Anterior cingulate cortex (tissue), 58 donors: Measurements from ENCODE around the gene TGFBI.

Experiments
- DNase-seq, 58 donors: peaks; one replicate each; lab custom pipeline; 2025; lab: John Stamatoyannopoulos, UW

Gene TGFBI

DNA sequence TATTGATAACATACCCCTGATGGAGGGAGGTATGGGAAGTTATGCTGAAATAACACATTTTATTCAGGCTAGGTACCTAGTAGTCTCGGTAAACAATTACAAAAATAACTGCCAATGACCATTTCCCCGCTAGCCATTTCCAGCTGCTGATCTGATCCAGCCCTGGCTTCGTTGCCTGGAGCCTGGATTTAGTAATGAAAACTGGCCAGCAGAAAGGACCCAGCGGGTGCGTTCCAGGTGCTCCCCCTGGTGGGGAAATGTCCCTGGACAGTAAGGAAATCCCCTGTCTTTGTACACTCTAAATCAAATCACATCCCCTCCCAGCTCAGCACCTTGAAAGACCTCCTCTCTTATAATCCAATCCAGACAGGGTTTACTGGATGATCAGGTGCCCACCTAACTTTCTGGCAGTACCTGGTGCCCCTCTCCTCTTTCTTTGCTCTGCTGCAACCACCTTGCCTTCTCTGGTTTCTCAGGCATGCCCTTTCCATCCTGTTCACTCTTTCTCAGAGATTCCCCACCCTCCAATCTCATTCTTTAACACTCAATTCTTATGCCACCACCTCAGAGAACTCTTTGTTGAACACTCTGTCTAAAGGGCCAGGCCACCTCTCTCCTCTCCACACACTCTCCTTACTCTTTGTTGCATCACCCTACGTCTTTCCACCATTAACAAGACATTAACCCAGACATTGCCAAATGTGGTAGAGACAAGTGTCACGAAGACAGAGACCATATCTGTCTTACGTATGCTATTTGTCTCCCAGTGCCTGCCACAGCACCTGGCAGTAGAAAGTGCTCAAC, 53.8 kb downstream of the TGFBI start:
- peak in 16 of 58 donors; percentile 1 to 52 (median 14) for DNase-seq

GRCh38 chr5:136084698-136085097, 55.9 kb downstream of the TGFBI start:
- peak in 16 of 58 donors; percentile 2 to 40 (median 10) for DNase-seq

- no peak for DNase-seq
These were observed 58.2 kb downstream of the TGFBI start for GRCh38 chr5:136086783-136087566.

GRCh38 chr5:136087961-136088871, 59.4 kb downstream of the TGFBI start:
- no peak for DNase-seq

DNA sequence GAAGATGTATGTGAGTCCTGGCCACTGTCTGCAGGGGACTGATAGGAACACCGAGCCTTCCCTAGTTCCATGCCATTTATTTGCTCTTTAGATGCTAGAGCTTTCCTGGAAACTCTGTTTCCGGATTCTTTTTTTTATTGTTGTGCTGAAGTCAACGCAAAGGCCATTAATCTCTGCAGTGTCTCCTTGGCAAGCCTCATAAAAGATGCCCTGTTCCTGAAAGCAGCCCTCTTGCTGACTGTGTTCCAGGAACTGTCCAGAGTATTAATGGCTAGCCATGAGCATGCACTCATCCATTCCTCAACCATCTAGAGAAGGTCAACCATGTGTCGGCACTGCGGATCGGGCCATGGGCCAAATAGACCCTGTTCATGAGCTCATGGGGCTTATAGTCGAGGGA, 61.0 kb downstream of the TGFBI start:
- DNase-seq = no peak

GRCh38 chr5:136090319-136090718, 61.5 kb downstream of the TGFBI start:
- DNase-seq = no peak

GRCh38 chr5:136094189-136094912, 65.6 kb downstream of the TGFBI start:
- DNase-seq = no peak

- no peak for DNase-seq
These were observed 66.3 kb downstream of the TGFBI start for GRCh38 chr5:136094913-136095641.

DNA sequence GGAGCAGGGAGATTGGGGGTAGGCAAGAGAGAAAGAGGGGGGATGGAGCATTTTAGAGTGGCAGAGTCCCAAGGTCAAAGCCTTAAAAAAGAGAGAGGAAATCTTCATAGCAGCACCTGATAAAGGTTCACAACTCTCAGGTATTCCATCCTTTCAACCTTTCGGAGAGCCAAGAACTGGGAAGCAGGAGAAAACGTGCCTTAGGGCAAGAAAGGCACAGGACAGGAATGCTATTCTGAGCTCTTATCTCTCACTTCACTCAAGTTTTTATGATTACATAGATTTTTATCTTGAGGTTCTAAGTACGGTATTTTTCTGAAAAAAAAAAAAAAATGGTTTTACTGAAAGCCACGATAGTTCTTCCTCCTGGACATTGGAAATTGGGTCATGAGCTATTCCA, 69.4 kb downstream of the TGFBI start:
- no peak for DNase-seq

GRCh38 chr5:136099870-136100269, 71.1 kb downstream of the TGFBI start:
- no peak for DNase-seq

- DNase-seq = no peak
These were observed 73.1 kb downstream of the TGFBI start for GRCh38 chr5:136101884-136102283.

GRCh38 chr5:136103118-136103517, 74.3 kb downstream of the TGFBI start:
- DNase-seq = no peak

GRCh38 chr5:136104306-136104965, 75.6 kb downstream of the TGFBI start:
- no peak for DNase-seq

- no peak for DNase-seq
These were observed 77.7 kb downstream of the TGFBI start for GRCh38 chr5:136106351-136107031.

GRCh38 chr5:136108180-136108611, 79.4 kb downstream of the TGFBI start:
- DNase-seq = no peak

DNA sequence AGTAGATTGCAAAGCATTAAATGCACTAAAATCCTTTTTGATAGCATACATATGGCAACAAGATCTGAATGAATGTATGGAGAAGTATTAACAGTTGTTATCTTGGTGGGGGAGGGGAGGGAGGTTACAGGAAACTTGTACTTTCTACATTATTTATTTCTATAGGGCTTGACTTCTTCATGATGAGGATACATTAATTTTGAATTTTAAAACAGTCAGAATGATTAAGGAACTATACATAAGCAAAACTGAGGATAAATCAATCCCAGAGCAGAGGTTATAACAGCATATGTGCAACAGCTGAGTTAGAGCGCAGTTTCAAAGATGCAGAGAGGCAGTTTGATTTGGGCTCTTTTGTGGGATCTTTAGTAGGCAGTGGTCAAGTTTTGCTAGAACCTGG, 80.0 kb downstream of the TGFBI start:
- DNase-seq = no peak

DNA sequence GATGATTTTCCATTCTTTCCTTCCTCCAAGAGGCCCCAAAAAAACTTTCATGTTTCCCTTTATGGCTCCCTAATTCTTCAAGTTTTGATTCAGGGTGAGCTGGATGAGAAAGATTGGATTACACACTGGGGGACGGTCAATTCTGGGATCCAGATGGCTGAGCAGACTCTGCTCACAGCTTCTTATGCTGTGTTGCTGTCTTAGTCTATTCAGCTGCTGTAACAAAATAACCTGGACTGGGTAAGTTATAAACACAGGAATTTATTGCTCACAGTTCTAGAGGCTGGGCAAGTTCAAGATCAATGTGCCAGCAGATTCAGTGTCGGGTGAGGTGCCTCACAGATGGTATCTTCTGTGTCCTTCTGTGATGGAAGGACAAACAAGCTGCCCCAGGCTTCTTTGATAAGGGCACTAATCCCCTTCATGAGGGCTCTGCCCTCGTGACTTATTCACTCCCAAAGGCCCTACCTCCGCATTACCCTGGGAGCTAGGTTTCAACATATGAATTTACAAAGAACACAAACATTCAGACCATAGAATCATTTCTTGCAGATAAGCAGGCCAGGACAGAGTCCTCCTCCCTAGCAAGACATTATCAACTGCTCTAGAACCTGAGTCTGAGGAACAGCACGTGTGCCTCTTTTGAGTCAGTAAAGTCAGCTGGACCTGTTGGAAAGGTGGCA, 80.8 kb downstream of the TGFBI start:
- no peak for DNase-seq
